ENCODE data around the gene ADRA2C.

ADRA2C gene

DNA sequence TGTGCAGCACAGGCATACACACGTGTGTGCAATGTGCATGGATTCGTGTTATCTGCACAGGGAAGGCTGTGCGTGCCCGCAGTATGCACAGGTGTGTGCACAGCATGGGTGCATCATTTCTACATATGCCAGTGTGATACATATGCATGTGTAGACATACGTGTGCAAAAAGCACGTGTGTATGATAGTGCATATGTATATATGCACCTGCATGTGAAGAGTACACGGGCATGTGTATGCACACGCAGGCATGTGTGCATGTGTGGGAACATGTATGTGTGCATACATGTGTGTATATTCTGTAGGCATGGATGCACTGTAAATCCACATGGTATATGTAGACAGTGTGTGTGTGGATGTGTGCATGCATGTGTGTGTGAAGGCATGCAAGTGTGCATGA is 3.9 kb upstream of the ADRA2C start:
- DNase-seq: no peak

GRCh38 chr4:3762753-3763549 is 3.2 kb upstream of the ADRA2C start:
- DNase-seq: no peak

- DNase-seq: no peak
Observed at GRCh38 chr4:3765271-3766035, 732 bp upstream of the ADRA2C start.

DNA sequence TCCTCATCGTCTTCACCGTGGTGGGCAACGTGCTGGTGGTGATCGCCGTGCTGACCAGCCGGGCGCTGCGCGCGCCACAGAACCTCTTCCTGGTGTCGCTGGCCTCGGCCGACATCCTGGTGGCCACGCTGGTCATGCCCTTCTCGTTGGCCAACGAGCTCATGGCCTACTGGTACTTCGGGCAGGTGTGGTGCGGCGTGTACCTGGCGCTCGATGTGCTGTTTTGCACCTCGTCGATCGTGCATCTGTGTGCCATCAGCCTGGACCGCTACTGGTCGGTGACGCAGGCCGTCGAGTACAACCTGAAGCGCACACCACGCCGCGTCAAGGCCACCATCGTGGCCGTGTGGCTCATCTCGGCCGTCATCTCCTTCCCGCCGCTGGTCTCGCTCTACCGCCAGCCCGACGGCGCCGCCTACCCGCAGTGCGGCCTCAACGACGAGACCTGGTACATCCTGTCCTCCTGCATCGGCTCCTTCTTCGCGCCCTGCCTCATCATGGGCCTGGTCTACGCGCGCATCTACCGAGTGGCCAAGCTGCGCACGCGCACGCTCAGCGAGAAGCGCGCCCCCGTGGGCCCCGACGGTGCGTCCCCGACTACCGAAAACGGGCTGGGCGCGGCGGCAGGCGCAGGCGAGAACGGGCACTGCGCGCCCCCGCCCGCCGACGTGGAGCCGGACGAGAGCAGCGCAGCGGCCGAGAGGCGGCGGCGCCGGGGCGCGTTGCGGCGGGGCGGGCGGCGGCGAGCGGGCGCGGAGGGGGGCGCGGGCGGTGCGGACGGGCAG is 792 bp downstream of the ADRA2C start:
- DNase-seq: no peak

GRCh38 chr4:3767570-3768288 is 1.5 kb downstream of the ADRA2C start:
- DNase-seq: no peak

GRCh38 chr4:3768842-3769641 is 2.9 kb downstream of the ADRA2C start:
- DNase-seq: no peak

DNA sequence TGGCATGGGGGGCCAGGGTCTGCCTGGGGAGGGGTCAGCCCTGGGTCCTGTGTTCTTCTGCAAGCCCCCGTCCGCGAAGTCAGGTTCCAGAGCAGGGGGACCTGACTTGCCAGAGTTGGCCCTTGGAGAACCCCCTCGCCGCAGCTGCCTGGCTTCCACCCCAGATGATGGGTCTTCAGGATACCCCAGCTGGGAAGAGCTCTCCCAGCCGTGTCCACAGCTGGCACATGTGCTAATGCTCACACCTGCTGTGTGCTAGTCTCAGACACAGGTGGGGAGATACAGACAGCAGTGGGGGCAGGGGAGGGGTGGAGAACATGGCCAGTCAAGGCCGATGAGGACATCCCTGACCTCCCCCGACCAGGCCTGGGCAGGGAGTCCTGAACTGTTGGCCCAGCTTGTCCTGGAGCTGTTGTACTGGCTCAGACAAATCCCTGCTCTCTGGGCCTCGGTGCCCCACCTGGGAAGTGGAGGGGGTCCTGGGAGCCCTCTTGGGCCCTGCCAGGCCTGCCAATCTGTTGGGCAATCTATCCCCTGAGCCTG is 3.5 kb downstream of the ADRA2C start:
- DNase-seq: no peak

DNA sequence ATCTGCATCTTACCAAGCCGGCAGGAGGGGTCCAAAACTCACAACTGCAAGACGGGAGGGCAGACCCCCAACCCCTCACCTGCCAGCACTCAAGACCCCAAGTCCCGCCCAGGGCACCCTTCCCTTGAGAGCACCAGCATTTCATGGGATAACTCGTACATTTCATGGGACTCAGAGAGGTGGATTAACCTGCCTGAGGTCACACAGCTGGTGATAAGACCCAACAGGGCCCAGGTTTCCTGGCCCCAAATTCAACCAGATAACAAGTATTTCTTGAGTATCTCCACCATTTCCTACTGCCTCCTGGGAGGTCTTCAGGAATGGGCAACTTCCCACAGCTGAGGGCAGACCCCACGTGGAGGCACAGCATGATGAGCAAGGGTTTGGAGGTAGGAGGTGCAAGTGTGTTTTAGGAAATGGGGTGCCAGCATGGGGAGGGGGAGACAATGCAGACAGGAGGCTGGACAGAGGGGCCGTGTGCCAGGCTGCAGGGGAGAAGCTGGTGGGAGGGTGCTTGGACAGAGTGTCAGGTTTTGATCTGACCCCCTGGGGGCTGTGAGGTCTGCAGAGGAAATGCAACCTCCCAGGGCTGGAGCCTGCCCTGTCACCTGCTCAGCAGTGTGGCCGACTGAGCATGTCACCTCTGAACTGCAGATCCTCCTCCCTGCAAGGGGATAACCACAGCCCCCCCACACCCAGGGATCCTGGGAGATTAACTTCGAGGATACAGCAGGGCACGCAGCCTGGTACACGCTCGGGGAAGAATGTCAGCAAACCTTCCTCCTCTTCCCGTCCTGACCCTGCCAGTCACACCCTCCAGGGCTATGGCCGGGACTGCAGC is 4.4 kb downstream of the ADRA2C start:
- DNase-seq: no peak

GRCh38 chr4:3771164-3771809 is 5.1 kb downstream of the ADRA2C start:
- DNase-seq: no peak

DNA sequence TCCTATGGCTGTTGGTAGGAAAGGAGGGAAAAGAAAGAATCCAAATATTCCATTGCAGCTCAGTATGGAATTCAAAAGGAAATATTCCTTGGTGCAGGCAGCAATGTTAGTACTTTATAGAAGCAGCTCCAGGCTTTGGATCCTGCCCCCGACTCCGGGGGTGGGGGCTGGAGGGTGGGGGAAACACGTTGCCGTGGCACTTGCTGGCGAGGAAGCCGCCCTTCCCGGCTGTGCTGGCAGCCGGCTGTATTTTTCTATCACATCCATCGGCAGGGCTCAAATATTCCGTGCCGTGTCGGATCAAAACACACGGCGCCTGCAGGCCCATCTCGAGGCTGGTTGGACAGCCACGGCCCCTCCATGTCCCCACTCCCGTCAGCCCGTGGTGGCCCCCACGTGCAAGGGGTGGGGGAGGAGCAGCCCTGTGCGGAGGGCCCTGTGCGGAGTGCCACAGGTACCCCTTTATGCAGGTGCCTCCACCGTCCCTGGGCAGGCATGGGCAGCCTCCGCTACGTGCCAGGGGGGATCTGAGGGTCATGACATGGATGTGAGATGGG is 5.8 kb downstream of the ADRA2C start:
- DNase-seq: no peak

DNA sequence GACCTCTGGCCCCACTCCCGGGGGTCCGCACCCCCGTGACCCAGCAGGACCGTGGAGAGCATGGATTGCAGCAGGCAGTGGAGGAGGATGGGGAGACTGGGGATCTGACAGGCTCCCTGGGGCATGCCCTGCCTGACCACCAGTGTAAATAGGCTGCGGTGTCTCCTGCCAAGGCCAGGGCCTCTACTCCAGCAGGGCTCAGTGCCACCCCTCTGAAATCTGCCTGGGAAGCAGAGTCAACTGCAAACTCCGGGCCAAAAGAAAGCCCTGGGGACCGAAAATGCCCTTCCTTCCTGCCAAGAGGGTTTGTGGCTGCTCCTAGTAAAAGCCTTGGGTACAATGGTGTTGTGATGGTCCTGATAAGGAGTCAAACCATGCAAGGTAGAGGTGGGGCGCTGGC is 6.4 kb downstream of the ADRA2C start:
- no peak for DNase-seq

DNA sequence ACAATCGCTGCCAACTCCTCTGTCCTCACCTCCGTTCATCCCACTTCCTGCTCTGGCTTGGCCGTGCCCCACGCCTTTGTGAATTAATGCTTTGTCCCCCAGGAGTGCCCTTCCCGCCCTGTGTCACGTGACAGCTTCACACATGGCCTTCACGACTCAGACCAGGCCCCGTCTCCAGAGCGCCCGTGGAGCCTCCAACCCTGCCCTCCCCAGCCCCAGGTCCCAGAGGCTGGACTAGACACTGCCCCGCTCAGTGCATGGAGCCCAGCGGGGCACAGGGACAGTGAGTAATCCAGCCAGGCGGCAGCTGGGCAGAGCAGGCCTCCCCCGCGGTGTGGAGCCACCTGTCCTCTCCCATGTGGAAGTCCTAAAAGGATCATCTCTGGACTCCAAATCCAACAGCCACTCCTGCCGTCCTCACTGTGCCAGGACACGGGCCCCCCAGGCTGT is 7.4 kb downstream of the ADRA2C start:
- DNase-seq: no peak

GRCh38 chr4:3774253-3774883 is 8.2 kb downstream of the ADRA2C start:
- no peak for DNase-seq

DNA sequence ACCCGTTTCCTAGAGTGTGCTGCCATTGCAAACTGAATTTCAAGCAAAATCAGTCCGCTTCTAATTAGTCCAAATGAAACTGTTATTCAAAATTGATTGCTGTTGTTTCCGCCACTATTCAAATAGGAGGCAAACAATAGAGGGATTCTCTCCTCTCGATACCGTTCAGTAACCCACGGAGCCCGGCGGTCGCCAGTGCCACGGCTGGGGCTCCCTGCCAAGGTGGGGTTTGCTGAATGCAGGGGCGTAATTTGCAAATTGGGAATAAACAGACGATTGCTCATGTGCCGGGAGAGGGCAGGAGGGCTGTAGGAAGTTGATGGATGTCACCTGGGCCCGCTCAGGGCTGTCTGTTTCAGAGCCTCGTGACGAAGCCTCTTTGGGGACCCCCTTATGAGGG is 8.8 kb downstream of the ADRA2C start:
- DNase-seq: no peak

- DNase-seq: no peak
Observed at GRCh38 chr4:3775576-3775975, 9.4 kb downstream of the ADRA2C start.

GRCh38 chr4:3776166-3777032 is 10.2 kb downstream of the ADRA2C start:
- DNase-seq: no peak

GRCh38 chr4:3777033-3777390 is 10.8 kb downstream of the ADRA2C start:
- no peak for DNase-seq

DNA sequence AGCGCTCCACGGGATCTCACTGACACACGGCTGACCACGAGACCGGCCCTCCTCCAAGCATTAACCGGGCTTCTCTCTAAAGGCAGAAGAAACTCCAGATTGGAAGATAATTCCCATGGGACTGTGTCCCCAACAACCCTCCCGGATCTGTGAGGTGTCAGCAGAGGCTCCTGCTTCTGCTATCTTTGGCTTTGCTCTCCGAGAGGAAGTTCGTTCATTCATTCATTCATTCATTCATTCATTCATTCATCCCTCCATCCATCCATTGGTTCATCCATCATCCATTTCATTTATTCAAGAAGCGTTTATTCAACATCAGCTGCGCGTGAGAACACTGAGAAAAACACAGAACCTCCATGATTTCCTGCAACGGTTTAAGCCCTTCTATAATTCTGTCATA is 11.5 kb downstream of the ADRA2C start:
- DNase-seq: no peak

Measured in activated T-cell treated with anti-CD3 and anti-CD28 coated beads, Interleukin-2, amount 50 U/mL, for 1 hour (primary cell).